Stimulated activated naive CD8-positive, alpha-beta T cell treated with anti-CD3 and anti-CD28 coated beads, Interleukin-15, Interleukin-2, amounts not matched to agents 100 ng/mL and 50 ng/mL, for 24 hours (primary cell): Measurements from ENCODE around the gene PDLIM4.

Source experiments
- H3K27ac Mint-ChIP-seq: one replicate; pipeline ENCODE4 v1.8.0; 2021; ENCODE audit warnings: mild to moderate bottlenecking, mixed read lengths
- H3K27me3 Mint-ChIP-seq: one replicate; pipeline ENCODE4 v1.8.0; 2021; ENCODE audit warnings: mixed read lengths
- H3K36me3 Mint-ChIP-seq: one replicate; pipeline ENCODE4 v1.8.0; 2021; ENCODE audit warnings: low read depth, mixed read lengths
- H3K4me1 Mint-ChIP-seq: one replicate; pipeline ENCODE4 v1.8.0; 2021; ENCODE audit warnings: low read depth, mixed read lengths
- H3K4me3 Mint-ChIP-seq: one replicate; pipeline ENCODE4 v1.8.0; 2021; ENCODE audit warnings: mild to moderate bottlenecking, mixed read lengths
- H3K9me3 Mint-ChIP-seq: one replicate; pipeline ENCODE4 v1.8.0; 2021; ENCODE audit warnings: mixed read lengths

Gene PDLIM4, protein sequence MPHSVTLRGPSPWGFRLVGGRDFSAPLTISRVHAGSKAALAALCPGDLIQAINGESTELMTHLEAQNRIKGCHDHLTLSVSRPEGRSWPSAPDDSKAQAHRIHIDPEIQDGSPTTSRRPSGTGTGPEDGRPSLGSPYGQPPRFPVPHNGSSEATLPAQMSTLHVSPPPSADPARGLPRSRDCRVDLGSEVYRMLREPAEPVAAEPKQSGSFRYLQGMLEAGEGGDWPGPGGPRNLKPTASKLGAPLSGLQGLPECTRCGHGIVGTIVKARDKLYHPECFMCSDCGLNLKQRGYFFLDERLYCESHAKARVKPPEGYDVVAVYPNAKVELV

DNA sequence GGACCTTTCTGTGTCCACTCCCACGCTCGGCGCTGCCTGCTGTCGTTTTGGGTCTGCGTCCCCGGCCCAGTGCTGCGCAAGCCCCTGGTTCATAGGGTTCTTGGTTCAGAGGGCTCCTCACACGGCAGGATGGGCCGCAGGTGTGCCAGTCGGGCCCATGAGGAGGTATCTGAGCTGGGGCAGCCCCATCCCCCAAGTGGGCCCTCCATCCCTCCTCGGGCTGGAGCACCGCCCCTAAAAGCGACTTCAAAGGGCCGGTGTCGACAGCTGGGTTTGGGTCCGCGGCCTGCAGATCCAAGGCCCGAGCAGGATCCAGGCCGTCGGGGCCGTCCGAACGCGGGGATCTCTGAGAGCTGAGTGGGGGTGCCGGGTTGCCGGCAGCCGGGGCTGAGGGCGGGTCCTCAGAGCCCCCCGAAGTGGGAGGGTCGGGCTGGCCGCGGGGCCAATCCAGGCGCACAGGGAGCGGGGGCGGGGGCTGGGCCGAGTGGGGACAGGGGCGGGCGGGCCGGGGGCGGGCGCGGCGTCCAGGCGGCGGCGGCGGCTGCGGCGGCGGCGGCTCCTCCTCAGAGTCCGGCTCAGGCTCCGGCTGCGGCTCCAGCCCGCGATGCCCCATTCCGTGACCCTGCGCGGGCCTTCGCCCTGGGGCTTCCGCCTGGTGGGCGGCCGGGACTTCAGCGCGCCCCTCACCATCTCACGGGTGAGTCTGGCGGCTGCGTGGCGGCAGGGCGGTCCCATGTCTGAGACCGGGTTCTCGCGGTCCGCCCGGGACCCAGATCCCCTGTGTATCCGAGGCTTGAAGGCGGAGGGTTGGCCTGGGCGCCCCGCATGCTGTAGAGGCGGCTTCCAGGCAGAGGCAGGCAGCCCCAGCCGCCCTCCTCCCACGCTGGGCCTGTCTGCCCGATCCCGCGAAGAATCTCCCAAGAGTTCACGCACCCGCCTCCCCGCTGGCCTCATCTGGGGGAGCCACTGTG lies at the start of gene PDLIM4:
Gene PDLIM4, plus strand, starts transcription at position 566 of the 971 bp plus-strand sequence. Its CDS starts 39 bp downstream, at position 605.
- Mint-ChIP-seq H3K36me3 (no peaks in the 10 kb centered on the region), H3K27ac (no peak within 1 kb of the TSS), H3K4me3 (no peak within 1 kb of the TSS), H3K9me3 (no peaks in the 10 kb centered on the region), H3K4me1 (peaks cover 31% of the 10 kb centered on the region), H3K27me3 (peaks cover 15% of the 10 kb centered on the region)

DNA sequence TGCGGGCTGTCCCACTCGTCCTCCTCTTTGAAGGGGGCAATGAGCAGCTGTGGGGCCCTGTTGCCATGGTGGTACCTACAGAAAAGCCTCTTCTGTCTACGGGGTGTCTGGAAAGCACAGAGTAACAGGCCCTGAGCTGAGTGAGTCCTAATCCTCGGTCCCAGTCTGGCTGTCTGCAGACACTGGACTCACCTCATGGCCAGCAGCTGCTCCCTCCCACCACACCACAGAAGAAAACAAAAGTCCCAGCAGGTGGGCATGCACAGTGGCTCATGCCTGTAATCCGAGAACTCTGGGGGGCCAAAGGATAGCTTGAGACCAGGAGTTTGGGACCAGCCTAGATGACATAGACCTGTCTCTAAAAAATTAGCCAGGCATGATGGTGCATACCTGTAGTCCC lies 49.7 kb upstream of the PDLIM4 start:
- Mint-ChIP-seq H3K27me3 (no peaks in the 10 kb centered on the region), H3K9me3 (no peaks in the 10 kb centered on the region), H3K36me3 (no peaks in the 10 kb centered on the region), H3K4me1 (no peaks in the 10 kb centered on the region), H3K27ac (no peak overlapping the region), H3K4me3 (no peak overlapping the region)

DNA sequence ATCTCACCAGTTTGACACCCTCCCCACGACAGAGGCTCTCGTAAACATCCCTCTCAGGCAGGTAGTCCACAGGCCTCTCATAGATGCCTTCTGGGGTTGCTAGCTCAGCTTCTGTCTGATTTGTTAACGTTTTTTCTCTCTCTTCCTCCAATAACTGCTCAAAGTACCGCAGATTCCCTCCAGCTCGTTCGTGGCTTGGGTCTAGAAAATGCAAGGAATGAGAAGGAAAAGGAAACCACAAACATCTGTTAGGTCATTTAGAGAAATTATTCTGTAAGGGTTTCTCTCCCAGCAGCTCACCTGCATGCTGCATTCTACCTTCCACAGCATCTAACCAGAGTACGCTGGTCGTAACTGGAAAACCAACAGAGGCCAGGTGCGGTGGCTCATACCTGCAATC lies 48.4 kb upstream of the PDLIM4 start:
- no peak overlapping the region for H3K4me3 Mint-ChIP-seq
- H3K27me3 Mint-ChIP-seq = no peaks in the 10 kb centered on the region
- H3K9me3 Mint-ChIP-seq = no peaks in the 10 kb centered on the region
- H3K36me3 Mint-ChIP-seq = no peaks in the 10 kb centered on the region
- no peak overlapping the region for H3K27ac Mint-ChIP-seq
- H3K4me1 Mint-ChIP-seq = no peaks in the 10 kb centered on the region

DNA sequence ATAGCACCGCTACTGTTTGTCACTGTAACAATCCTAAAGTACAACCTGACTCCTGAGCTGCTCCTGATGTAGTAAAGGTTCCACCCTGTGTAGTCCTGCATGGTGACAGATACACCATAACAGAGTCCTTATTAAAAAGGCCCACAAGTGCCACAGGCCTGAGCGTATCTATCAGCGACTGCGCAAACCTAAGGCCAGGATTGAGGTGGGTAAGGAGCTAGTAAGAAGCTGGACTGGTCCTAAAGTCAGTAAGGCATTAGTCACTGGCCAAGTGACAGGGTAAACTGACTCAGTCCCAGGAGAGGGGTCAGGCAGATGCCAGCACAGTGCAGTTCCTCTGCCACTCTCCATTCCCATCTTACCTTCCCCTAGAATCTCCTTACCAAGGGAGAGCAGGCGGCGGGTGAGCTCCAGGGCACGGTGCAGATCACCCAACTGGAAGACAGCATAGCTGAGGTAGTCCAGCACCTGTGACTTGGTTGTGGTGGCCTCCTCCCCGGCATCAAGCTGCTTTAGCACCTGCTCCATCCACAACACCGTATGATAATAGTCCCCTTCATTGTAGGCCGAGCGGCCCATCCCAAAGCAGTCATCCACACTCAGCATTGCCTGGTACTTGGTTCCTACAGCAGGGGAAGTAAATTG lies 47.5 kb upstream of the PDLIM4 start:
- Mint-ChIP-seq H3K4me1 (no peaks in the 10 kb centered on the region), H3K9me3 (no peaks in the 10 kb centered on the region), H3K27ac (no peak overlapping the region), H3K27me3 (no peaks in the 10 kb centered on the region), H3K4me3 (no peak overlapping the region), H3K36me3 (no peaks in the 10 kb centered on the region)

DNA sequence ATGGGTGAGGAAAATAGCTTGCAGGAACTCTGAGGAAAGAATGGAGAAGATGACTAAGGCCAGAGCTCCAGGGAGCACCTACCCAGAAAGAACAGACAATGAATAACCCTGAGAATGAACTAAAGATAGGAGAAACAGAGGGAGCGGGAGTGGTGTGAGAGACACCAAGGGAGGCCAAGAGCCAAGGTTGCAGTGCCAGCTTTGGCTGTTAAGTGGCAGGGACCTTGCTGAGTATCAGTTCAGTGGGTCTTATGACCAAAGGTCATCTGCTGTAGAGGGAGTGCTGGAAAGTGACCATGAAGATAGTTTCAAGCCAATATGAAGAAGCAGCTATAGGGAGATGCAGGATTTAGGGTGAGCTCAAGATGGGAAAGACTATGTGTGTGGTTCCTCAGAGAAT lies 46.6 kb upstream of the PDLIM4 start:
- Mint-ChIP-seq H3K27ac (no peak overlapping the region), H3K36me3 (no peaks in the 10 kb centered on the region), H3K9me3 (no peaks in the 10 kb centered on the region), H3K4me3 (no peak overlapping the region), H3K4me1 (no peaks in the 10 kb centered on the region), H3K27me3 (no peaks in the 10 kb centered on the region)

DNA sequence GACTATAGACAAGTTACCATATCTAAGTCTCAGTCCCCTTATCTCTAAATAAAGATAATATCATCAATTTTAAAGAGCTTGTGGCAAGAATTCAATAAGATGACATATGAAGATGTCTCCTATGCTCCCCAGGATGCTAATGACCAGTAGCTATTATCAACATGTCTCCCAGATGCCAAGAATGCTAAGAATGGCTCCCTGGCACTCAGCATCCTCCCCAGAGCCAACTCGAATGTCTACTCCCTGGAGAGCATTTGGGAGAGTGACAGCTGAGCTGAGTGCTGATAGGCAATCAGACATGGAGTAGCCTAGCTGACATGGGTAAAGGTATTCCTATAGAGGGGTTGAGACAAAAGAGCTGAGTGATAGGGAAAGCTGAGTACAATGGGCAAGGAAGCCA lies 45.7 kb upstream of the PDLIM4 start:
- Mint-ChIP-seq H3K9me3 (no peaks in the 10 kb centered on the region), H3K4me1 (no peaks in the 10 kb centered on the region), H3K36me3 (no peaks in the 10 kb centered on the region), H3K4me3 (no peak overlapping the region), H3K27ac (no peak overlapping the region), H3K27me3 (no peaks in the 10 kb centered on the region)

DNA sequence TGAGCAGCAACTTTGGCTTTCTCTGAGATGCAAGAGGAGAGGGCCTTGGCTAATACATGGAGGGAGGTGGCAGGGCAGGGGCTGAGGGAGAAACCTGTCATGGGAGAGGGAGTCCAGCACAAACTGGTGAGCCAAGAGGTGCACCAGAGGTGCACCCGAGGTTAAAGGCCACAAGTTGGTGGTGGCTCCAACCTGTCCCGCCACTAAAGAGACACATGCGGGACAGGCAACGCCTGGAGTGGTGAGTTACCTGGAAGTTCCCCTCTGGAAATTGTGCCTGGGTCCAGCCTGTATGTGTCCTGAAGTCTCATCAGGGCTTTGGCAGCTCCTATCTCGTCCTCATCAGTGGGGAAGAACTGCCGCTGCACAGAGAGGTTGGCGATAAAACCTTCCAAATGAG lies 43.8 kb upstream of the PDLIM4 start:
- H3K4me1 Mint-ChIP-seq = no peaks in the 10 kb centered on the region
- H3K27me3 Mint-ChIP-seq = no peaks in the 10 kb centered on the region
- no peaks in the 10 kb centered on the region for H3K36me3 Mint-ChIP-seq
- no peaks in the 10 kb centered on the region for H3K9me3 Mint-ChIP-seq
- no peak overlapping the region for H3K27ac Mint-ChIP-seq
- no peak overlapping the region for H3K4me3 Mint-ChIP-seq

DNA sequence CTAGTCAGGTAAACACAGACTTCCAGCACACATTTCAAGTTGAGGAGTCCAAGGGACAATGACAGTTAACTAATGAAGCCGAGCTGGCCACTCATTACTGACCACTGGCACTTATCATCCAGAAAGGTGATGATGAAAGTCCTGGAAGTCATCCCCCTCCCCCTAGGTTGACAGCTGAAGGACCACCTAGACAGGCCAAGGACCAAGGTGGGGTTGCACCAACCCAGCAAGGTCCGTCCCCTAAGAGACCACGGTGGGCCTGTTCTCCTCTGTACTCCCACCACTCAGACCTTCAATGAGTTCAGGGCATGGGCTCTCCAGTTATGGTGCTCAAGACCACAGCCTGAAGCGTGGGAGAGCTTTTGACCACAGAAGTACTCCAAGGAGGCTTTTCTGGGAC lies 43.0 kb upstream of the PDLIM4 start:
- Mint-ChIP-seq H3K27ac (no peak overlapping the region), H3K4me3 (no peak overlapping the region), H3K9me3 (no peaks in the 10 kb centered on the region)

DNA sequence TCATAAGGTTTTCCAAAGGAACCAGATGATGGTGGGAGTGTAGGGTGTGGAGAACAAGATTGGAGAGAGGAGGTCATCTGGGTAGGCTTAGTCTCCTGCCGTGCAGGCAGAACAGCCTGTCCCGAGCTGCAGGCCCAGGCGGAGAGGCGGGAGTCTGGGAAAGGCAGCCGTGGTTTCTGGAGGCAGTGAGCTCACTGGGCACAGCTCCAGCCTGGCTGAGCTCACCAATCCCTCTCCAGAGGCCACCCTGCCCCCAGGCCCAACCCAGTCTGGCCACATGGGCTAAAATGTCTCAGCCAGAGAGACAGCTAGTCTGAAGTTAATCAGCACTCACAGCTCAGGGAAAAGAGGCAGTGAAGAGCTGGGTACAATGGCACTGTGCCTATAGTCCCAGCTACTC lies 42.2 kb upstream of the PDLIM4 start:
- H3K9me3 Mint-ChIP-seq = no peaks in the 10 kb centered on the region
- H3K4me1 Mint-ChIP-seq = no peaks in the 10 kb centered on the region
- H3K27me3 Mint-ChIP-seq = no peaks in the 10 kb centered on the region
- H3K36me3 Mint-ChIP-seq = no peaks in the 10 kb centered on the region
- H3K4me3 Mint-ChIP-seq = no peak overlapping the region
- H3K27ac Mint-ChIP-seq = no peak overlapping the region

More for the DNA sequence above, 43.0 kb upstream of the PDLIM4 start:
- no peaks in the 10 kb centered on the region for H3K4me1 Mint-ChIP-seq
- no peaks in the 10 kb centered on the region for H3K27me3 Mint-ChIP-seq
- H3K36me3 Mint-ChIP-seq = no peaks in the 10 kb centered on the region

DNA sequence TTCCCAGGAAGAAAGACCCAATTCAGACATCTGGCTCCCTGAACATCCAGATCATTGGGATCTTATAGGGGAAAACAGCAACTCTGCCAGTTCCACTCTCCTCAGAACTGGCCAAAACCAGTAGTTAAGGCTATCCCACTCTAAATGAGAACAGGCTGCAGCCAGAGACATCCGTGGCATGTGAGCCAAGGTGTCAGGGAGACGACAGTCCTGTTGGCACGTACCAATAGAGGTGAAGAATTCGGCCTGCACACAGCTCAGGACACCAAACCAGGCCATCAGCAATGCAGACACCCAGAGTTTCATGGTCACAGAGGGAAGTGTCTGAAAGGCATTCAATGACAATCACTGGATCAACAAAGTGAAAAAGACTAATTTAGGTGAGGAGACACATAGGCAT lies 39.2 kb upstream of the PDLIM4 start:
- H3K27me3 Mint-ChIP-seq = no peaks in the 10 kb centered on the region
- H3K36me3 Mint-ChIP-seq = no peaks in the 10 kb centered on the region
- H3K4me1 Mint-ChIP-seq = no peaks in the 10 kb centered on the region
- no peaks in the 10 kb centered on the region for H3K9me3 Mint-ChIP-seq
- H3K4me3 Mint-ChIP-seq = no peak overlapping the region
- no peak overlapping the region for H3K27ac Mint-ChIP-seq

DNA sequence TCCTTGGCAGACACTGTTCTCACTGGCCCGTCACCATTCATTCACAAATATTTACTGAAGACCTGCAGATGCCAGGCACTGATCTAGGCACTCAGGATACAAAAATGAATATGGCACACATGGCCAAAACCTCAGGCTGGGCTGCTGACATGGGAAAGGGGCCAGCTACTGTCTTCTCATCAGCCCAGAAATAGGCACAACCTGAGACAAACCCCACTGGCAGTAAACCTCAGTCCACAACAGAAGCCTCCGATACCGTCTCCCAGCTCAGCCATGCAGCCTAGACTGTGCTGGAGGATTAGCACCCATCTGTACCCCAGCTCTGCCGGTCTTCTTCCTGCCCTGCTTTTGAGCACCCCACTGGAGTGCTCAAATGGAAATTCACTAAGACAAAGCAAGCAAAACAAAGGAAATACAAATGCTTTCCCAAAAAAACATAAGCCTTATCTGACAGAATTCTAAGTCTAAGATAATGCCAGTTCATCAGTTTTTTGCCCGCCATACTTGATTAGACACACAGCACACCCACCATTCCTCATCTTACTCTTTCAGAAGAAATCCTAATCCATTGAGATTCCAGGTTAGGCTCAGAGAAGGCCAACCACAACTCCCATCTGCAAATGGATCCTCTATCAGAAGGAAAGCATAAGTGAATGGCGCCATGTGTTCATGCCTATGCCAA lies 38.1 kb upstream of the PDLIM4 start:
- no peaks in the 10 kb centered on the region for H3K36me3 Mint-ChIP-seq
- H3K27ac Mint-ChIP-seq = no peak overlapping the region

DNA sequence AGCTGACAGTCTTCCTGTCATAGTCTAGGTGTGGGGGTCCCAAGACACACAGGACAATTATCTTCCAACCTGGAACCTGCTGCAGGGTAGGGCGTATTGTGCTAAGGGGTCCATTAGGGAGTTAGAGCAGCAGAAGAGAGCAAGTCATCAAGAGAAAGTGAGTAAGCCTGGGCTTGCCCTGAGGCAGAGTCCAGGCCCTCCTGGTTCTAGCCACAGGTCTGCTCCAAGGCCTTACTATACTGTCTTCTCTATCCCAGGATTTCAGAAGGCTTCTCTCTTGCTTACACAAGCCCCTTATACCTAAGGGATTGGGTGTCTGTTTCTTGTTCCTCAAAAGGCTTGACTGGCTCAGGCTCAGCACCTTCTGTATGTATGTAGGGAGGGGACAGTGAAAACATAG lies 37.5 kb upstream of the PDLIM4 start:
- H3K4me1 Mint-ChIP-seq = peaks cover under 1% of the 10 kb centered on the region
- no peak overlapping the region for H3K27ac Mint-ChIP-seq
- no peaks in the 10 kb centered on the region for H3K36me3 Mint-ChIP-seq
- no peaks in the 10 kb centered on the region for H3K9me3 Mint-ChIP-seq
- H3K4me3 Mint-ChIP-seq = no peak overlapping the region
- H3K27me3 Mint-ChIP-seq = no peaks in the 10 kb centered on the region

More for the DNA sequence above, 38.1 kb upstream of the PDLIM4 start:
- Mint-ChIP-seq H3K4me3 (no peak overlapping the region), H3K4me1 (no peaks in the 10 kb centered on the region), H3K9me3 (no peaks in the 10 kb centered on the region), H3K27me3 (no peaks in the 10 kb centered on the region)

DNA sequence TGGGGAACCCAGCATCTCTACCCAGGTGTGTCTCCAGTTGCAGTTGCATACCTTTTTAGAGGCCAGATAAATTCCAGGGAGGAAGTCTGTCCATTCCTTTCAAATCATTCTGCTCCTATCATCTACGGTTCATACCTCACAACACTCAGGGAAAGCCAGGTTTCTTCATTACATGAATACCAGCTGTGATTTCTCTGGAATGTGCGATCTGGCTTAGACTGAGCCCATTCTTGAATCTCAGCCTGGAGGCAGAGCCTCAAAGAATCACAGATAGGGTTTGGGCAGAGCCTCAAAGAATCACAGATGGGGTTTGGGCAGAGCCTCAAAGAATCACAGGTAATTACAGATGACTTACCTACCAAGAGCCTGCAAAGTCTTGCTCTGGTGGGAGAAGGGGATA lies 37.0 kb upstream of the PDLIM4 start:
- no peak overlapping the region for H3K27ac Mint-ChIP-seq
- no peaks in the 10 kb centered on the region for H3K36me3 Mint-ChIP-seq
- H3K4me3 Mint-ChIP-seq = no peak overlapping the region
- H3K27me3 Mint-ChIP-seq = peaks cover 4% of the 10 kb centered on the region
- H3K4me1 Mint-ChIP-seq = peaks cover 6% of the 10 kb centered on the region
- no peaks in the 10 kb centered on the region for H3K9me3 Mint-ChIP-seq

DNA sequence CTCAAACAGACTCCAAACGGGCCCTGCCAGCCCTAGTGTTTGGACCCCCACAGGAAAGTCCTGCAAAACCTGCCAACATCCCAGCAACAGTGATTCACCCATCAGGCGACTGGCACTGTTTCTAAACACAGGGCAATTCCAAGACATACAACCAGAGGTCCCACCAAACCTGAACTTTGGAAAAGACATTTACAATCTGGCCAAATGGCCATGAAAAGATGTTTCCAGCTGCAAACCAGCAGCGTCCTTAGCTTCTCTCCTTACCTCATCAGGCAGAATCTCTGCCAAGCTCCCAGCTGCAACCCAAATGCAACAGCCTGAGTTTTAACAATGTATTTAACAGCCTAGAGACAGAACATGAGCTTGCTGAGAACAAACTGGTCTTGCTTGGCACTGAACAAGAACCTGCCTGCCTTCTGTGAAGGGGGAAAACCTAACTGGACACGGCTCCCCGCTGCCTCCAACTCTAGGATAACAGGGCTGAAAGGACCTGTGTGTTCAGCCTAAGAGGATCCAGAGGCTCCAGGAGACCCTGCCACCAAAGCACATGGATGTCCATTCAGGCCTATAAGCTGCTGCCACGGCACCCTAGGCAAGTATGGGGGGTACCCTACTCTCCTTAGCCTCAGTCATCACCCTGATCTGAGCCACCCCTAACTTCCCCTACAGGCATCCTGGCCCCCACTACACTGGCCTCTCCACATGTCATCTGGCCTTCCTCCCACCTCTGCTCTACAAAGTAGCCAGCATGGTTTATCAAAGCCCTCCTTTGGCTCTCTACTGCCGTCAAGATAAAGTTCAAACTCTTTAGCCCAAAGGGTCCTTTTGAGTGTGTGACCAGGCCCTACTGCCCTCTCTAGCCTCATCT lies 35.5 kb upstream of the PDLIM4 start:
- Mint-ChIP-seq H3K27me3 (peaks cover 16% of the 10 kb centered on the region), H3K27ac (no peak overlapping the region), H3K9me3 (no peaks in the 10 kb centered on the region), H3K36me3 (no peaks in the 10 kb centered on the region), H3K4me1 (peaks cover 13% of the 10 kb centered on the region), H3K4me3 (no peak overlapping the region)
